HEK293 (cell line): ENCODE results near the gene SORL1.

ENCODE experiments used
- CTCF ChIP-seq: fragments of 450-650 bp; formaldehyde crosslinking; IDR thresholded peaks from 2 replicates; pipeline ENCODE4 v1.5.1; 2016; ENCODE audit warnings: missing biosample characterization, missing genetic modification characterization
- KLF1 ChIP-seq: fragments of 450-650 bp; formaldehyde crosslinking; IDR thresholded peaks from 2 replicates; pipeline ENCODE4 v1.5.1; 2016; ENCODE audit warnings: missing biosample characterization, missing genetic modification characterization
- PRDM6 ChIP-seq: fragments of 450-650 bp; formaldehyde crosslinking; IDR thresholded peaks from 2 replicates; pipeline ENCODE4 v1.5.1; 2017; ENCODE audit warnings: missing biosample characterization, missing genetic modification characterization
- ZBTB17 ChIP-seq: fragments of 450-650 bp; formaldehyde crosslinking; IDR thresholded peaks from 2 replicates; pipeline ENCODE4 v1.5.1; 2016; ENCODE audit warnings: missing biosample characterization, missing genetic modification characterization
- ZFP41 ChIP-seq: fragments of 450-650 bp; formaldehyde crosslinking; IDR thresholded peaks from 2 replicates; pipeline ENCODE4 v1.5.1; 2016; ENCODE audit warnings: missing biosample characterization, missing genetic modification characterization, borderline replicate concordance
- ZNF24 ChIP-seq: fragments of 450-650 bp; formaldehyde crosslinking; IDR thresholded peaks from 2 replicates; pipeline ENCODE4 v1.5.1; 2016; ENCODE audit warnings: missing biosample characterization, missing genetic modification characterization
- ZNF248 ChIP-seq: fragments of 450-650 bp; formaldehyde crosslinking; IDR thresholded peaks from 2 replicates; pipeline ENCODE4 v1.5.1; 2017; ENCODE audit warnings: missing biosample characterization, missing genetic modification characterization
- ZNF561 ChIP-seq: fragments of 450-650 bp; IDR thresholded peaks from 2 replicates; pipeline ENCODE4 v1.5.1; 2018; ENCODE audit warnings: missing biosample characterization, missing genetic modification characterization, borderline replicate concordance
- ZNF596 ChIP-seq: fragments of 450-650 bp; IDR thresholded peaks from 2 replicates; pipeline ENCODE4 v1.5.0; 2018; ENCODE audit warnings: missing biosample characterization, mild to moderate bottlenecking, missing genetic modification characterization, moderate library complexity
- ZNF747 ChIP-seq: fragments of 450-650 bp; formaldehyde crosslinking; IDR thresholded peaks from 2 replicates; pipeline ENCODE4 v1.5.1; 2016; ENCODE audit warnings: missing biosample characterization, missing genetic modification characterization

- no peak for TF ChIP-seq PRDM6
- no peak for TF ChIP-seq ZBTB17 (tag by site-specific recombination)
- no peak for TF ChIP-seq ZNF24 (tag by site-specific recombination)
- TF ChIP-seq ZFP41 (tag by site-specific recombination): no peak
- no peak for TF ChIP-seq CTCF (tag by site-specific recombination)
- TF ChIP-seq ZNF561 (tag by site-specific recombination): no peak
- no peak for TF ChIP-seq ZNF248 (tag by site-specific recombination)
- TF ChIP-seq KLF1 (tag by site-specific recombination): no peak
- TF ChIP-seq ZNF747 (tag by site-specific recombination): no peak
- no peak for TF ChIP-seq ZNF596 (tag by site-specific recombination)
Observed at GRCh38 chr11:121406291-121406690, 45.8 kb upstream of the SORL1 start.
